Effector memory CD4-positive, alpha-beta T cell (primary cell): ENCODE results near the gene UBAC2.

Experiments used
- DNase-seq, 3 donors: peaks; one replicate each; pipeline ENCODE4 v3.0.0-alpha.2; 2020
- H3K27ac ChIP-seq: 2 replicates; pipeline ENCODE4 v1.7.0; 2013; ENCODE audit warnings: mild to moderate bottlenecking, low read length, moderate library complexity; ENCODE audit not compliant: insufficient read depth, poor library complexity, severe bottlenecking
- H3K27me3 ChIP-seq: replicated peaks from 2 replicates; pipeline ENCODE4 v1.7.0; 2013; ENCODE audit warnings: mild to moderate bottlenecking, low read length; ENCODE audit not compliant: insufficient read depth, control insufficient read depth, poor library complexity, severe bottlenecking
- H3K36me3 ChIP-seq: 2 replicates; pipeline ENCODE4 v1.7.0; 2013; ENCODE audit warnings: mild to moderate bottlenecking, low read length, moderate library complexity; ENCODE audit not compliant: control insufficient read depth, insufficient read depth
- H3K4me1 ChIP-seq: 2 replicates; pipeline ENCODE4 v1.7.0; 2013; ENCODE audit warnings: low read length, mild to moderate bottlenecking; ENCODE audit not compliant: control insufficient read depth, insufficient read depth, poor library complexity, severe bottlenecking
- H3K4me3 ChIP-seq: 2 replicates; pipeline ENCODE4 v1.7.0; 2013; ENCODE audit warnings: low read length, low read depth, mild to moderate bottlenecking; ENCODE audit not compliant: insufficient read depth, poor library complexity, severe bottlenecking
- H3K9me3 ChIP-seq: 2 replicates; pipeline ENCODE4 v1.7.0; 2013; ENCODE audit warnings: mild to moderate bottlenecking, low read length, moderate library complexity; ENCODE audit not compliant: control insufficient read depth

The UBAC2 gene

GRCh38 chr13:99265821-99266426 is 65.3 kb downstream of the UBAC2 start:
- no peak for DNase-seq

DNA sequence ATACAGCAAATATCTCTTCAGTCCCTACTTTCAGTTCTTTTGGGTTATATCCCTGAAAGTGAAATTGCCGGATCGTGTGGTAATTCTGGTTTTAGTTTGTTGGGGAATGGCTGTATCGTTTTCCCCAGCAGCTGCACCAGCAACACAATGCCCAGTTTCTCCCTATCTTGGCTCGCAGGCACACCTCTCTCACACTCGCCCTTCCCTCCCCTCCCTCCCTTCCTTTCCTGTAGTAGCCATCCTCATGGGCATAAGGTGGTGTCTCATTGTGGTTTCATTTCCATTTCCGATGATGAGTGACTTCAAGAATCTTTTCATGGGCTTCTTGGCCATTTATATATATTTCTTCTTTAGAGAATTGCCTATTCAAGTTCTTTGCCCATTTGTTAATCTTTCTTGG is 66.2 kb downstream of the UBAC2 start:
- no peak overlapping the region for H3K4me3 ChIP-seq
- DNase-seq = no peak
- H3K9me3 ChIP-seq = no peaks in the 10 kb centered on the region
- peaks cover 32% of the 10 kb centered on the region for H3K4me1 ChIP-seq
- H3K27me3 ChIP-seq = no peaks in the 10 kb centered on the region
- peaks cover 3% of the 10 kb centered on the region for H3K36me3 ChIP-seq
- H3K27ac ChIP-seq = no peak overlapping the region

More at GRCh38 chr13:99265821-99266426, 65.3 kb downstream of the UBAC2 start:
- Histone ChIP-seq H3K4me3 (no peak overlapping the region), H3K4me1 (peaks cover 32% of the 10 kb centered on the region), H3K36me3 (peaks cover 3% of the 10 kb centered on the region), H3K27ac (no peak overlapping the region), H3K9me3 (no peaks in the 10 kb centered on the region), H3K27me3 (no peaks in the 10 kb centered on the region)

DNA sequence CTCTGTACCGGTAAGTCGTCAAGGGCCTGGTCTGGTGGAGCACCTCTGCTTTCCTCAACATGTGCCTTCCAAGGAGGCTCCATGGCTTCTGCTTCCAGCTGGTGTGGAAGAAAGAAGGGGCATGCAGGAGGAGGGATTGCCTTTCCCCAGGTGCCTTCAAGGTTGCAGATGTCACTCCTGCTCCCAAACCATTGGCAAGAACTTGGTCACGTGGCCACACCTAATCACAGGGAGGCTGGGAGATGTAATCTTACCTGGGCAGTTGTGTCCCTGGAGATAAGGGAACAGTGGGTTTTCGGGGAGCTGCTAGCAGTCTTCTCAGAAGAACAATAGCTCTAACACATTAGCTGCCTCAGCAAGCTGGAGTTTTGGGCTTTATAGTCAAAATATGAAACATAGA is 67.3 kb downstream of the UBAC2 start:
- peaks cover 32% of the 10 kb centered on the region for H3K4me1 ChIP-seq
- H3K4me3 ChIP-seq = no peak overlapping the region
- no peak overlapping the region for H3K27ac ChIP-seq
- no peak for DNase-seq
- no peaks in the 10 kb centered on the region for H3K27me3 ChIP-seq
- H3K36me3 ChIP-seq = peaks cover 3% of the 10 kb centered on the region
- H3K9me3 ChIP-seq = no peaks in the 10 kb centered on the region

DNA sequence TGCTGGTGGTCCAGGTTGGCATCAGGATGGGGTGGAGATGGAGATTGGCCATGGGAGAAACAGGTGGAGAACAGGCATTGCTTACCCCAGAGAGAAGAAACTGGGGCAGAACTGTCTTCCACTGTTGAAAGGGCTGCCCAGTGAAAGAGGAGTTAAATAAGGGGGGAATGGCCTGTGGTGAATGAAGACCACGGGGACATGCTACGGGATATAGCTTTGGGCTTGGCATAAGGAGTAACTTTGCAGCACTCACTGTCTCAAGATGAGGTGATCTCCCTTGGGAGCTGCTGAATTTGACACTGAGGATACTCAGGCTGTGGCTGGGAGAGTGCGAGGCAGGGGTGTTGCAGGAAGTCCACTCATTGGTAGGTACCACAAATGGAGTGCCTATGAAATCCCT is 68.2 kb downstream of the UBAC2 start:
- peaks cover 31% of the 10 kb centered on the region for H3K4me1 ChIP-seq
- no peak for DNase-seq
- H3K4me3 ChIP-seq = no peak overlapping the region
- no peaks in the 10 kb centered on the region for H3K9me3 ChIP-seq
- H3K36me3 ChIP-seq = peaks cover 3% of the 10 kb centered on the region
- no peaks in the 10 kb centered on the region for H3K27me3 ChIP-seq
- H3K27ac ChIP-seq = peak overlapping the region; percentile 3

DNA sequence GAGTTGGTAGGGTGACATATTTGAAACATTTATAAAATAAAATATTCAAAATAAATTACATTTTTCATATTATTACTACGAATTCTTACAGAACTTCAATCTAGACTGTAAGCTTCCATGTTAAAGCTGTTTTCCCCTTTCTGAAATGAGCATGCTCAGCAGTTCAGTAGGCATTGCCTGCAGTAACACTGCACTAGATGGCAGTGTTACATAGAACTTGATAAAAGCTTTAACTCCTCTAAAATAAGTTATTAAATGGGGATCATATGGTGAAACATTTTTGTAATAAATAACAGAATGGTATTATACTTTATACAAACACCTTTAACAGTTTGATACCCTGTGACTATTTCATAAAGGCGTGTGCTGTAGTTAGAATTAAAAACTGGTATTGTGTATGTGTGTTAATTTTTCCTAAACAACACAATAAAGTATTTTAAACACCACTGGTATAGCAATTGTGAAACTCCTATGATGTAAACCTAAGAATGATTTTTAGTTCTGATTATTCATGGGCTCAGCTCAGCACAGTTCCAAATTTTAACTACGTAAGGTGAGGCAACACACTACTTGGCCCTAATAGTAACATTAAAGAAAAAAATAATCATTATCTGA is 69.1 kb downstream of the UBAC2 start:
- Histone ChIP-seq H3K36me3 (peaks cover 3% of the 10 kb centered on the region), H3K27ac (peak overlapping the region; percentile 29), H3K9me3 (no peaks in the 10 kb centered on the region), H3K4me1 (peaks cover 23% of the 10 kb centered on the region), H3K27me3 (no peaks in the 10 kb centered on the region), H3K4me3 (no peak overlapping the region)
- DNase-seq = no peak

DNA sequence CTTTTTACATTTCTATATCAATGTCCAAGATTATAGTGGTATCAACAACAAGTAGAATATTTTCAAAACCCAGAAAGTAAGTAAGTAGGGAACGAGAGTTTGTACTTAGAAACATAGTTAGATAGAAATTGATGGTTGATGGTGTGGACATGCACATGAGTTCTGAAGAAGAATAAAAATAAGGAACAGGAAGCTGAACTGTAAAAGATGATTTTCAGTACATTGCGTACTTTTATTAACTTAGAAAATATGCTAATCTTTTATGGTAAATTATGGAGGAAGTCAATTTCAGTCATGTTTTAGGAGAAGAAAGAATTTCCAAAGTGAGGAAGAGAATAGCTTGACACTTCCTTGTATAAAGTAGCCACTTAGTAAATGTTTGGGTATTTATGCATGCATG is 69.9 kb downstream of the UBAC2 start:
- DNase-seq = no peak
- Histone ChIP-seq H3K9me3 (no peaks in the 10 kb centered on the region), H3K4me1 (peaks cover 20% of the 10 kb centered on the region), H3K27me3 (no peaks in the 10 kb centered on the region), H3K4me3 (no peak overlapping the region), H3K27ac (peak overlapping the region; percentile 18), H3K36me3 (peaks cover 3% of the 10 kb centered on the region)

GRCh38 chr13:99271249-99271648 is 70.6 kb downstream of the UBAC2 start:
- no peak for DNase-seq
- Histone ChIP-seq H3K36me3 (peaks cover 3% of the 10 kb centered on the region), H3K9me3 (no peaks in the 10 kb centered on the region), H3K4me3 (no peak overlapping the region), H3K4me1 (peaks cover 22% of the 10 kb centered on the region), H3K27ac (no peak overlapping the region), H3K27me3 (no peaks in the 10 kb centered on the region)

DNA sequence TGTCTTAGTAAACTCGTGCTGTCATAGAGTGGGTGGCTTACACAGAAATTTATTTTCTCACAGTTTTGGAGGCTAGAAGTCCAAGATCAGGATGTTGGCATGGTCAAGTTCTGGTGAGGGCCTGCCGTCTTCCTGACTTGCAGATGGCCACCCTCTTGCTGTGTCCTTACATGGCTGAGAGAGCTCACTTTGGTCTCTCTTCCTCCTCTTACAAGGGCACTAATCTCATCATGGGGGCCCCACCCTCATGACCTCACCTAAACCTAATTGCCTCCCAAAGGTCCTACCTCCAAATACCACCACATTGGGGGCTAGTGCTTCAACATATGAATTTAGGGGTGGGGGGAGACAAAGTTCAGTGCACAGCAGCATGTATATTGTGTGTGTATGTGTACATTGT is 71.8 kb downstream of the UBAC2 start:
- Histone ChIP-seq H3K36me3 (peaks cover 3% of the 10 kb centered on the region), H3K4me1 (peaks cover 31% of the 10 kb centered on the region), H3K27me3 (no peaks in the 10 kb centered on the region), H3K4me3 (no peak overlapping the region), H3K27ac (peak overlapping the region; percentile 43), H3K9me3 (no peaks in the 10 kb centered on the region)
- DNase-seq = no peak

DNA sequence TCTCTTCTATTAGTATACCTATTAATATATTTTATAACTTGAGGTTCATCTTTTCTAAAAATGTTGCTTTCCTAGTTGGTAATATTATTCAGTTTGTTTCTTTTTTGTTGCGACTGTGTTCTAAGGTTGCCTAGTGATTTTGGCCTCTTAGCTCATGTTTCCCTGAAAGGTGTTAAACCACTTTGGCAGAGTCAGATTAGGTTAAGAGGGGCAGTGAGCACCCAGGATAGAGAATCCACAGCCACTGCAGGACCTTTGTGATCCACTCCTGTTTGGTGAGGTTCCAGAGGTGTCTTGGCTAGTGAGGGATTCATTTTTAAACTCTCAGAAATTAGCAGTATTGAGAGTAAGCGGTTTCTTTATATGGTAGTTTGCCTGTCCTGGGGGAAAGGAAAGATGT is 72.5 kb downstream of the UBAC2 start:
- Histone ChIP-seq H3K9me3 (no peaks in the 10 kb centered on the region), H3K4me3 (no peak overlapping the region), H3K4me1 (peaks cover 36% of the 10 kb centered on the region), H3K27ac (no peak overlapping the region), H3K27me3 (no peaks in the 10 kb centered on the region), H3K36me3 (no peaks in the 10 kb centered on the region)
- DNase-seq = no peak

DNA sequence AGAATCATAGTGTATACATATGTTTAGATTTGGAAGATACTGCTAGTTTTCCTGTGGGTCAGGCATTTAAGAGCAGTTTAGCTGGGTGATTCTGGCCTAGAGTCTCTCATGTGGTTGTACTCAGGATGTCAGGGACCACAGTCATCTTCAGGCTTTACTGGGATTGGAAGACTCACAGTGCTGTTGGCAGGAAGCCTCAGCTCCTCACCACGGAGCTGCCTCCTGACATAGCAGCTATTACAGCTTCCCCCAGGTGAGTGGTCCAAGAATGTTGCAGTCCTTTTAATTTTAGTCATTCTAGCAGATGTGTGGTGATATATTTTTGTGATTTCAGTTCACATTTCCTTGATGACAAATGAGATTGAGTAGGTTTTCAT is 74.4 kb downstream of the UBAC2 start:
- peak in 2 of 3 donors; percentile 20 to 34 for DNase-seq
- H3K27me3 ChIP-seq = no peaks in the 10 kb centered on the region
- H3K36me3 ChIP-seq = no peaks in the 10 kb centered on the region
- no peaks in the 10 kb centered on the region for H3K9me3 ChIP-seq
- H3K4me1 ChIP-seq = peaks cover 42% of the 10 kb centered on the region
- no peak overlapping the region for H3K4me3 ChIP-seq
- H3K27ac ChIP-seq = peak overlapping the region; percentile 43
